ENCODE data around the gene PRSS50. TPM values are rescaled to one million over a fixed set of nuclear protein-coding genes. Genes with fewer than 3 reads are reported as not detected.

PRSS50 gene, protein sequence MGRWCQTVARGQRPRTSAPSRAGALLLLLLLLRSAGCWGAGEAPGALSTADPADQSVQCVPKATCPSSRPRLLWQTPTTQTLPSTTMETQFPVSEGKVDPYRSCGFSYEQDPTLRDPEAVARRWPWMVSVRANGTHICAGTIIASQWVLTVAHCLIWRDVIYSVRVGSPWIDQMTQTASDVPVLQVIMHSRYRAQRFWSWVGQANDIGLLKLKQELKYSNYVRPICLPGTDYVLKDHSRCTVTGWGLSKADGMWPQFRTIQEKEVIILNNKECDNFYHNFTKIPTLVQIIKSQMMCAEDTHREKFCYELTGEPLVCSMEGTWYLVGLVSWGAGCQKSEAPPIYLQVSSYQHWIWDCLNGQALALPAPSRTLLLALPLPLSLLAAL
- total RNA-seq: 0.54 and 4.3 TPM in 2 replicates

DNA sequence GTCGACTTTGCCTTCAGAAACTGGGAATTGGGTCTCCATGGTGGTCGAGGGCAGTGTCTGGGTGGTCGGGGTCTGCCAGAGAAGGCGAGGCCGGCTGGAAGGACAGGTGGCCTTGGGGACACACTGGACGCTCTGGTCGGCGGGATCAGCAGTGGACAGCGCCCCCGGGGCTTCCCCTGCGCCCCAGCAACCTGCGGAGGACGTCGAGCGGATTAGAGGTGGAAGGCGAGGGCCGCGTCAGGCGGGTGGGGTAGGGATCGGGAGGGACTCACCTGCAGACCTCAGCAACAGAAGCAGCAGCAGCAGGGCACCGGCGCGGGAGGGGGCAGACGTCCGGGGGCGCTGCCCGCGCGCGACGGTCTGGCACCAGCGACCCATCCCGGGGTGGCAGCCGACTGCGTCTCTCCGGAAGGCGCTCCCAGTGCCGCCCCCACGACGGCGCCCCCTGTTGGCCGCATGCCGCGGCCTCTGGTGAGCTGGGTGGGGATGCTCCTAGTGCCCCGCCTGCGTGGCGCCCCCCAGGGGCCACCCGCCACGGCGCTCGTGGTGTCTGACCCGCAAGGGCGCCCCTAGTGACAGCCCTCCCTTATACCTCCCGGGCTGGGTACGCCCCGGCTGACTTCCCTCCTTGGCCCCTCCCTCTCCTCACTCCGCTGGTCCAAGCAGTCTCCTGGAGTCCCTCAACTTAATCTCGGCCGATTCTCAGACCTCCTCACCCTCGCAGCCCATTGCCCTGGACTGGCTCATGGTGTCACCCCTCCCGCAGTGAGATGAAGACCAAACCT, at the start of gene PRSS50:
Gene PRSS50 (minus strand): TSS at position 423 of the 785 bp plus-strand sequence. CDS start 45 bp downstream, at position 378.

GRCh38 chr3:46701181-46701939, 16.3 kb downstream of the PRSS50 start, which contains the start of gene TMIE:
TSS of gene TMIE (plus strand) at chr3:46701392. CDS start at chr3:46701488, 96 bp downstream.

DNA sequence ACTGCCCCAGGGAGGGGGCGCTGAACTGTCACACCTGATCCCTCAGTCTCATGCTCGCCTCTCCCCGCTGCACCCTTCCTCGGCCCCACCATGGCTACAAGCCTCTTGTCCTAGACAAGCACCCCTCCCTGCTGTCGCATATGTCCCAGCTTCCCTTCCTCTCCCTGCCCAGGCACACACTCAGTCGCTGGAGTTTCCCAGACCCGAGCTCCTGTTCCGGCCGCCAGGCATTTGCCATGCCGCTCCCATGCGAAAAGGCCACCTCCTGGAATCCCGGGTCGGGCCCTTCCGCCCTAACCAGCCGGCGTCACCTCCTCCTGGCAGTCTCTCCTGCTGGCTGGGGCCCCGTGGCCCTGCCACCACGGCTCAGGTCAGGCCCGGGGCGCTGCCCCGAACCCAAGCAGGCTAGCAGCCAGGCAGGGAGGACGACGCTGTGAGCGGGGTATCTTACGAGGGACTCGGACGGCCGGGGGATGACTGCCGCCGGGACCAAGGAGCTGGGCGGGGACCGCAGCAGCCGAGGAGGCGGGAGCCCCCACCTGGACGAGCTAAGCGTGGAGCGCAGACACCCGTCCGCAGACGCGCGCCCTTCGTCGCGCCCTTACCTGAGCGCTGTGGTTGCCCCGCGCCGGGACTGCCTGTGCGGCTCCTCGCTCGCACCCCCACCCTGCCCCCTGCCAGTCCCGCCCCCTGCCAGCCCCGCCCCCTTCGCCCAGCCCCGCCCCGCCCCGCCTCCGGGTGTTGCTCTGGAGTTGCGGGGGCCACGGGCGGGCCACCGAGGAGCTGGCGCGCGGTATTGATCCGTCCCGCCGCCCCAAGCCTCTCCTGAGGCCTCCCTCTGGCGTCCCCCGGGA, 24.4 kb downstream of the PRSS50 start, which contains the start of gene ALS2CL:
Gene ALS2CL (minus strand): TSS at position 642 of the 854 bp plus-strand sequence. CDS start 4,239 bp downstream, outside the sequence.

Small RNAs within 50 kb of the gene (small RNA-seq; reads per million reads assigned to genes)
- gene PRSS45: not detected

Other genes starting within 250 kb of the PRSS50 start
- gene RTP3, start 219.9 kb downstream of the PRSS50 start, total RNA-seq: not detected in 2 replicates
- gene LRRC2, start 151.6 kb downstream of the PRSS50 start, total RNA-seq: 0.11 TPM in 1 of 2 replicates, not detected in the other
- not detected in 2 replicates for gene FAM240A, start 105.3 kb downstream of the PRSS50 start, total RNA-seq
- 23.6 and 37.2 TPM in 2 replicates for gene ALS2CL, start 24.2 kb downstream of the PRSS50 start, total RNA-seq
- 0.22 TPM in 1 of 2 replicates, not detected in the other for gene TMIE, start 16.5 kb downstream of the PRSS50 start, total RNA-seq
- gene MYL3, start 145.6 kb upstream of the PRSS50 start, total RNA-seq: 0.65 and 6.3 TPM in 2 replicates
- gene PTH1R, start 159.9 kb upstream of the PRSS50 start, total RNA-seq: 8.0 and 12.6 TPM in 2 replicates